ENCODE data around the gene EGR2.

DNA sequence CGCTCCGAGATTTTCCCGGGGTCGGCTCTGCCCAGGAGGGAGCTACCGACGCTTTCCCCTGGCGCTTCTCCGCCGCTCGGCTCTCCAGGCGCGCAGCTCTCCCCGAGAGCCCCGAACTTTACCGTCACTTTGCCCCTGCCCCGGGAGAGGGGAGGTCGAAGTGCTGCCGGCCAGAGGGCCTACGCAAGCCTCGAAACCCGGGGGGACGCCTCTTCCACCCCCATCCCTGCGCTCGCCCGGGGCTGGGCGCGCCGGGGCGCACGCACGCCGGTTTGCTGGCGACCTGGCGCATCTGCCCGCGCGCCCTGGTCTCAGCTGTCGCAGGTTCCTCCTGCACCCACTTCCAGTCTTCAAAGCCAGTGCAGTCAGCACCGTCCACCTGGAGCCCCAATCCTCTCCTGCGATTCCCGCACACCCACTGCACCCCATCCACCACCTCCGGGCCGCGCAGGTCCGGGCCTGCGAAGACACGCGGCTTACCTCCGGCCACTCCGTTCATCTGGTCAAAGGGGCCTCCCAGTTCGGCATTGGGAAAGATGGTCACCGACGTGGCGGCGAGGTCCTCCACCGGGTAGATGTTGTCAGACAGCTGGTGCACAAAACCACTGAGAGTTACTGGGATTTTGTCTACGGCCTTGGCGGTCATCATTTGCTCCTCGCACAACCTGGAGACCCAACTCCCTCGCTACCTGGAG, 638 bp downstream of the EGR2 start:
- TF ChIP-seq, protein P1, sequence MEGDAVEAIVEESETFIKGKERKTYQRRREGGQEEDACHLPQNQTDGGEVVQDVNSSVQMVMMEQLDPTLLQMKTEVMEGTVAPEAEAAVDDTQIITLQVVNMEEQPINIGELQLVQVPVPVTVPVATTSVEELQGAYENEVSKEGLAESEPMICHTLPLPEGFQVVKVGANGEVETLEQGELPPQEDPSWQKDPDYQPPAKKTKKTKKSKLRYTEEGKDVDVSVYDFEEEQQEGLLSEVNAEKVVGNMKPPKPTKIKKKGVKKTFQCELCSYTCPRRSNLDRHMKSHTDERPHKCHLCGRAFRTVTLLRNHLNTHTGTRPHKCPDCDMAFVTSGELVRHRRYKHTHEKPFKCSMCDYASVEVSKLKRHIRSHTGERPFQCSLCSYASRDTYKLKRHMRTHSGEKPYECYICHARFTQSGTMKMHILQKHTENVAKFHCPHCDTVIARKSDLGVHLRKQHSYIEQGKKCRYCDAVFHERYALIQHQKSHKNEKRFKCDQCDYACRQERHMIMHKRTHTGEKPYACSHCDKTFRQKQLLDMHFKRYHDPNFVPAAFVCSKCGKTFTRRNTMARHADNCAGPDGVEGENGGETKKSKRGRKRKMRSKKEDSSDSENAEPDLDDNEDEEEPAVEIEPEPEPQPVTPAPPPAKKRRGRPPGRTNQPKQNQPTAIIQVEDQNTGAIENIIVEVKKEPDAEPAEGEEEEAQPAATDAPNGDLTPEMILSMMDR (conservative IDR thresholded peaks at IDR 0.05): no peak
- no peak for TF ChIP-seq ZFX (IDR thresholded peaks at IDR 0.05)

Data from C4-2B (cell line).